ENCODE results near the gene SGCA.

SGCA gene

DNA sequence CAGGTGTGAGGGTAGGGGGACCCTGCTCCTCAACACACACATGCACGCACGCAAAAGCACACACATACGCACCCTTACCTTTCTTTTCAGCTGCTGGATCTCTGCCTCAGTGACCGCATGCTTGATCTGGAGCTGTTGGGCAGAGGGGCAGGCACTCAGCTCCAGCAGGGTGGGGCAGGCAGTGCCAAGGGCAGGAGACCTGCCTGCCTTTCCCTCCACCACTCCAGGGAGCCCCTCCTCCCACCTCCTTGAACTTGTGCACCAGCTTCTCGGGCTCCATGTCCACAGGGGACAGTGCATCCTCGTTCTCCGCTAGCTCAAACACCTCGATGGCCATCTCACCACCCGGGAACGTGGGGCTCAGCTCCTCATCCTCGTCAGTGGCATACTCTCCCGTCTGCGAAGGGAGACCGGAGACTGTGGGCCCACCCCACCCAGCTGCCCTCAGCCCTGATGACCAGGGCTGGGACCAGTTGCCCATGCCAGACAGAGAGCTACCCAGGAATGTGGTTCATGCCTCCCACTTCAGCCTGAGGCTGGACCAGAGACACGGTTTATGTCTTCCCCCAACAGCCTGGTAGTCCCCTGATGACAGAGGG, 26.5 kb upstream of the SGCA start:
- Histone ChIP-seq H3K9me3 (ENCODE audit: control insufficient read depth, low read length) (no peaks in the 10 kb centered on the region), H3K27me3 (ENCODE audit: control insufficient read depth, insufficient read depth, low read length) (no peaks in the 10 kb centered on the region), H3K36me3 (ENCODE audit: control insufficient read depth, insufficient read depth, low read length) (peaks cover 30% of the 10 kb centered on the region), H3K4me3 (ENCODE audit: low read length) (no peak overlapping the region), H3K4me1 (ENCODE audit: control insufficient read depth, insufficient read depth, low read length) (peaks cover 17% of the 10 kb centered on the region), H3K9ac (ENCODE audit: low read length) (no peak overlapping the region)

DNA sequence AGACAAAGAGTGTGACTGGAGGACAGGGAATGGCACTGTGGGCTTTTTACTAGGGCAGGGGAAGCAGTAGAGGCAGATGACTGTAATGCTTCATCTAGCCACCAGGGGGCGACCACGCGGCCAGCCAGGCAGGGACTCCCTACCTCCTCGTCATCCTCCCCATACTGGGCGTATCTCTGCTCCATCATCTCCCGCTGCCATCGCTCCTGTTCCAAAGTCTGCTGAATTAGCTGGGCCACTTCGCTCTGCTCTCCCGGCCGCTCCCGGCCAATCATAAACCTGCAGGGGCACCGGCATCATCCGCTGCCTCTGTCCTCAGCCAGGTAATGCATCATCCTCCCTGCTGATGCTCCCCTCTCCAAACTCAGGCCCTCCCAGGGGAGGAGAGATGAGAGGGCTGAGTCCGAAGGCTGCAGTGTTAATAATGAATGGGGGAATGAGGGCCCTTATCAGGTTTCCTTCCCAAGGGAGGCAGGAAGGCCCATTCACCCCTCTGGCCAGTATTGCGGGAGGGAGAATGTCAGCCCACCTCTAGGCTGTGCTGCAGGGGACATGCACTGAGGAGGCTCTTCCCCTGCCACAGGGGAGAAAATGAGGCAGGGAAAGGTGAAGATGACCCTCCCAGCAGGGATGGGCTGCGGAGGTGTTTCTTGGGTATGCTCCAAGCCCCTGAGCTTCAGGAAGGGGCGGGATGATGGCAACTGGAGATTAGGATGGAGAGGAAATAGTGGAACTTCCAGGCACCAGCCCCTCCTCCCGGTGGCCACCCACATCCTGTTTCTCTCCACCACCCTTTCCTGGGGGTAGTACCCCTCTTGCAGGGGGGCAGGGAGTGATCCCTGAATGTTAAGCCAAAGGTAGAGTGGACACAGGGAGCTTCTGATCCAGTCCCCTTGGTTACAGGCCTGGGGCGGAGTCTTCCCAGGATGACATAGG, 25.6 kb upstream of the SGCA start:
- H3K36me3 ChIP-seq (ENCODE audit: control insufficient read depth, insufficient read depth, low read length): peaks cover 35% of the 10 kb centered on the region
- H3K4me3 ChIP-seq (ENCODE audit: low read length): no peak overlapping the region
- H3K9me3 ChIP-seq (ENCODE audit: control insufficient read depth, low read length): no peaks in the 10 kb centered on the region
- no peak overlapping the region for H3K9ac ChIP-seq (ENCODE audit: low read length)
- peaks cover 26% of the 10 kb centered on the region for H3K4me1 ChIP-seq (ENCODE audit: control insufficient read depth, insufficient read depth, low read length)
- H3K27me3 ChIP-seq (ENCODE audit: control insufficient read depth, insufficient read depth, low read length): no peaks in the 10 kb centered on the region

DNA sequence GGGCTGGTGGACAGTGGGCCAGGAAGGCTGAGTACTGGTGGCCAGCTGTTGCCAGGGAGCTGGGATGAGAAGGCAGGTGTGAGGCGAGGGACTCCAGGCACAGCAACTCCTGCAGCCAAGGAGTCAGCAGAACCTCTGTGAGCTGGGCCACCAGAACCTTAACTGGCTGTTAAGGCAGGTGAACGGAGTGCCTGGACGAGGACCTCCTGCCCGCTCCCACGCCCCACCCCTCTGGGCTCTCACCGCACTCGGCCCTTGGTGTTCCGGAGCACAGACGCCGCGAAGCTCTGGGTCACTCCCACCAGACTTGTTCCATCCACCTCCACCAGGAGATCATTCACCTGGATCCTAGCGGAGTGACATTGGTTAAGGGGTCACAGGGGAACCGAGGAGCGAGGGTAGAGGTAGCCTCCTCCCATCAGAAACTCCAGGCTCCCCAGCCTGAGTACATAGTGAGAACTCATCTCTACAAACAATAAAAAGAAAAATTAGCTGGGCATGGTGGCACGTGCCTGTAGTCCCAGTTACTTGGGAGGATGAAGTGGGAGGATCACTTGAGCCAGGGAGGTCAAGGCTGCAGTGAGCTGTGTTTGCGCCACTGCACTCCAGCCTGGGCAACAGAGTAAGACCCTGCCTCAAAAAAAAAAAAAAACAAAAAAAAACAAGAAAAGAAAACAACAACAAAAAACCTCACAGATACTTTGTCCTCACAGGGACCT, 24.6 kb upstream of the SGCA start:
- H3K27me3 ChIP-seq (ENCODE audit: control insufficient read depth, insufficient read depth, low read length): no peaks in the 10 kb centered on the region
- peaks cover 36% of the 10 kb centered on the region for H3K4me1 ChIP-seq (ENCODE audit: control insufficient read depth, insufficient read depth, low read length)
- no peak overlapping the region for H3K9ac ChIP-seq (ENCODE audit: low read length)
- H3K9me3 ChIP-seq (ENCODE audit: control insufficient read depth, low read length): no peaks in the 10 kb centered on the region
- H3K4me3 ChIP-seq (ENCODE audit: low read length): no peak overlapping the region
- peaks cover 29% of the 10 kb centered on the region for H3K36me3 ChIP-seq (ENCODE audit: control insufficient read depth, insufficient read depth, low read length)

- H3K9ac ChIP-seq (ENCODE audit: low read length): no peak overlapping the region
- H3K4me1 ChIP-seq (ENCODE audit: control insufficient read depth, insufficient read depth, low read length): peaks cover 41% of the 10 kb centered on the region
- H3K4me3 ChIP-seq (ENCODE audit: low read length): no peak overlapping the region
- H3K9me3 ChIP-seq (ENCODE audit: control insufficient read depth, low read length): no peaks in the 10 kb centered on the region
- peaks cover 24% of the 10 kb centered on the region for H3K36me3 ChIP-seq (ENCODE audit: control insufficient read depth, insufficient read depth, low read length)
- H3K27me3 ChIP-seq (ENCODE audit: control insufficient read depth, insufficient read depth, low read length): no peaks in the 10 kb centered on the region
Measured at GRCh38 chr17:50141745-50142110, 24.1 kb upstream of the SGCA start.

GRCh38 chr17:50143461-50144176, 22.2 kb upstream of the SGCA start:
- H3K27me3 ChIP-seq (ENCODE audit: control insufficient read depth, insufficient read depth, low read length): no peaks in the 10 kb centered on the region
- peaks cover 16% of the 10 kb centered on the region for H3K36me3 ChIP-seq (ENCODE audit: control insufficient read depth, insufficient read depth, low read length)
- H3K4me3 ChIP-seq (ENCODE audit: low read length): no peak overlapping the region
- H3K9ac ChIP-seq (ENCODE audit: low read length): no peak overlapping the region
- peaks cover 59% of the 10 kb centered on the region for H3K4me1 ChIP-seq (ENCODE audit: control insufficient read depth, insufficient read depth, low read length)
- H3K9me3 ChIP-seq (ENCODE audit: control insufficient read depth, low read length): no peaks in the 10 kb centered on the region

- H3K9ac ChIP-seq (ENCODE audit: low read length): no peak overlapping the region
- no peaks in the 10 kb centered on the region for H3K27me3 ChIP-seq (ENCODE audit: control insufficient read depth, insufficient read depth, low read length)
- peaks cover 59% of the 10 kb centered on the region for H3K4me1 ChIP-seq (ENCODE audit: control insufficient read depth, insufficient read depth, low read length)
- H3K9me3 ChIP-seq (ENCODE audit: control insufficient read depth, low read length): no peaks in the 10 kb centered on the region
- H3K4me3 ChIP-seq (ENCODE audit: low read length): no peak overlapping the region
- peaks cover 9% of the 10 kb centered on the region for H3K36me3 ChIP-seq (ENCODE audit: control insufficient read depth, insufficient read depth, low read length)
Measured at GRCh38 chr17:50144355-50144754, 21.4 kb upstream of the SGCA start.

GRCh38 chr17:50144845-50145531, 20.8 kb upstream of the SGCA start:
- H3K4me1 ChIP-seq (ENCODE audit: control insufficient read depth, insufficient read depth, low read length): peaks cover 59% of the 10 kb centered on the region
- H3K27me3 ChIP-seq (ENCODE audit: control insufficient read depth, insufficient read depth, low read length): no peaks in the 10 kb centered on the region
- no peak overlapping the region for H3K9ac ChIP-seq (ENCODE audit: low read length)
- no peaks in the 10 kb centered on the region for H3K9me3 ChIP-seq (ENCODE audit: control insufficient read depth, low read length)
- H3K4me3 ChIP-seq (ENCODE audit: low read length): no peak overlapping the region
- H3K36me3 ChIP-seq (ENCODE audit: control insufficient read depth, insufficient read depth, low read length): peaks cover 9% of the 10 kb centered on the region

- no peaks in the 10 kb centered on the region for H3K27me3 ChIP-seq (ENCODE audit: control insufficient read depth, insufficient read depth, low read length)
- peaks cover 9% of the 10 kb centered on the region for H3K36me3 ChIP-seq (ENCODE audit: control insufficient read depth, insufficient read depth, low read length)
- H3K4me3 ChIP-seq (ENCODE audit: low read length): no peak overlapping the region
- peaks cover 59% of the 10 kb centered on the region for H3K4me1 ChIP-seq (ENCODE audit: control insufficient read depth, insufficient read depth, low read length)
- H3K9ac ChIP-seq (ENCODE audit: low read length): no peak overlapping the region
- H3K9me3 ChIP-seq (ENCODE audit: control insufficient read depth, low read length): no peaks in the 10 kb centered on the region
Measured at GRCh38 chr17:50145532-50146229, 20.1 kb upstream of the SGCA start.

DNA sequence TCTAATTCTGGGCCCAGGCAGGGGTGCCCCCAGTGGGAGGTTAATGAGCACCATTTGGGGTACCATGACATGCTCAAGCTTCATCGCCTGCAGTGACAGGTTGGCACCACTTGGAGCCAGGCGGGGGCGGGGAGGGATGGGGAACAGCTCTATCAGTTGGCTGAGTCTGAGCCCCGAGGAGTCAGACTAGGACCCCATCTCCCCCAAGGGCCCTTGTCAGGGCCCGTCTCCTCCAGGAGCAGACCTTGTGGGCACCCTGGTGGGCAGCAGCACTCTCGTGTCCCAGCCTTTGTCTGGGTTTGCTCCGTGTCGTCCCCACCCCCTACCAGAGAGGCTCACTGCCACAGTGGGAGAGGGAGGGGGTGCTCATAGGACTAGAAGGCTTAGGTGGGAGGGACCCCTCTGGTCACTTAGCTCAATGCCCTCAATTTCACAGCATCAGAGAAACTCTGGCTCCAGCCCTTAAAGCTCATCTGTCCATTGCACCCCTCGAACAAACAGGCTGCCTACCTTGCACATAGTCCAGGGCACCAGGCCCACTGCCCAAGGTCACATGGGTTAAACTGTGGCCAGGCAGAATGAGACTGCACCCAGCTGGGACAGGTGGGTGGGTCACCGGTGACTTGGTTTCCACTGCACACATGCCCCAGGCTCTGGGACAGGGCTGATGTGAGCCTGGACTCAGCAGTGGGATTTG, 19.4 kb upstream of the SGCA start:
- no peak overlapping the region for H3K9ac ChIP-seq (ENCODE audit: low read length)
- no peak overlapping the region for H3K4me3 ChIP-seq (ENCODE audit: low read length)
- no peaks in the 10 kb centered on the region for H3K9me3 ChIP-seq (ENCODE audit: control insufficient read depth, low read length)
- H3K36me3 ChIP-seq (ENCODE audit: control insufficient read depth, insufficient read depth, low read length): peaks cover 9% of the 10 kb centered on the region
- no peaks in the 10 kb centered on the region for H3K27me3 ChIP-seq (ENCODE audit: control insufficient read depth, insufficient read depth, low read length)
- peaks cover 63% of the 10 kb centered on the region for H3K4me1 ChIP-seq (ENCODE audit: control insufficient read depth, insufficient read depth, low read length)

- Histone ChIP-seq H3K4me3 (ENCODE audit: low read length) (peak overlapping the region; percentile 25), H3K9me3 (ENCODE audit: control insufficient read depth, low read length) (no peaks in the 10 kb centered on the region), H3K4me1 (ENCODE audit: control insufficient read depth, insufficient read depth, low read length) (peaks cover 65% of the 10 kb centered on the region), H3K9ac (ENCODE audit: low read length) (peak overlapping the region; percentile 59), H3K27me3 (ENCODE audit: control insufficient read depth, insufficient read depth, low read length) (no peaks in the 10 kb centered on the region), H3K36me3 (ENCODE audit: control insufficient read depth, insufficient read depth, low read length) (peaks cover 9% of the 10 kb centered on the region)
Measured at GRCh38 chr17:50146927-50147665, 18.7 kb upstream of the SGCA start.
